SJCRH30 (cell line): ENCODE data around the gene ATP6AP1. TPM values are rescaled to one million over a fixed set of nuclear protein-coding genes. Genes with fewer than 3 reads are reported as not detected.

Experiments
- DNase-seq, 2 experiments: peaks; one replicate each; pipeline ENCODE4 v3.0.0-alpha.2; 2015 to 2020
- H3K27ac ChIP-seq: fragments of 250-450 bp; sonication (Bioruptor Pico); 2 replicates; pipeline ENCODE4 v1.5.1; 2020; ENCODE audit warnings: mild to moderate bottlenecking, moderate library complexity
- H3K27me3 ChIP-seq: fragments of 250-450 bp; sonication (Bioruptor Pico); 2 replicates; pipeline ENCODE4 v1.5.1; 2020; ENCODE audit warnings: mild to moderate bottlenecking, moderate library complexity
- H3K36me3 ChIP-seq: fragments of 250-450 bp; sonication (Bioruptor Pico); 2 replicates; pipeline ENCODE4 v1.5.1; 2020; ENCODE audit warnings: mild to moderate bottlenecking, moderate library complexity
- H3K4me1 ChIP-seq: fragments of 250-450 bp; sonication (Bioruptor Pico); 2 replicates; pipeline ENCODE4 v1.5.1; 2020; ENCODE audit warnings: mild to moderate bottlenecking, moderate library complexity
- H3K4me3 ChIP-seq: fragments of 250-450 bp; sonication (Bioruptor Pico); 2 replicates; pipeline ENCODE4 v1.5.1; 2020; ENCODE audit warnings: mild to moderate bottlenecking, moderate library complexity
- H3K9me3 ChIP-seq: fragments of 250-450 bp; sonication (Bioruptor Pico); replicated peaks from 2 replicates; pipeline ENCODE4 v1.5.1; 2020; ENCODE audit warnings: mild to moderate bottlenecking, moderate library complexity
- total RNA-seq: library from RNA; depleted of rRNA; stranded (reverse); fragments of >200 nt; shearing (Covaris generic); gene quantifications from 2 replicates; pipeline ENCODE4 v1.2.3, GENCODE V29; 2014

The ATP6AP1 gene
- total RNA-seq, 1 experiment from 2014 or later: 30.4 TPM

DNA sequence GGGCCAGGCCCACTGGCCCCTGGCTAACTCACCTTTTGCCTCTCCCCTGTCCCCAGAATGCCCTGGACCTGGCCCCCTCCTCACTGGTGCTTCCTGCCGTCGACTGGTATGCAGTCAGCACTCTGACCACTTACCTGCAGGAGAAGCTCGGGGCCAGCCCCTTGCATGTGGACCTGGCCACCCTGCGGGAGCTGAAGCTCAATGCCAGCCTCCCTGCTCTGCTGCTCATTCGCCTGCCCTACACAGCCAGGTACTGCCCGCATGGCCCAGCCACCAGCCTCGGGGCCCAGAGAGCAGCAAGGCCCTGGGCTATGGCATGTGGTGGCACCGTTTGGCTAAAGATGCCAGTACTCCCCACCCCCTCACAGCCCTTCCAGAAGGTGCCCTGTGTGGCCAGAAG lies 3.7 kb downstream of the ATP6AP1 start:
- Histone ChIP-seq H3K36me3 (0 out of 2 replicates have a peak, but pooled peaks cover 2% of the 10 kb centered on the region), H3K4me1 (no peaks in the 10 kb centered on the region), H3K27me3 (no peaks in the 10 kb centered on the region), H3K9me3 (no peaks in the 10 kb centered on the region), H3K27ac (no peak overlapping the region), H3K4me3 (no peak overlapping the region)
- no peak for DNase-seq

DNA sequence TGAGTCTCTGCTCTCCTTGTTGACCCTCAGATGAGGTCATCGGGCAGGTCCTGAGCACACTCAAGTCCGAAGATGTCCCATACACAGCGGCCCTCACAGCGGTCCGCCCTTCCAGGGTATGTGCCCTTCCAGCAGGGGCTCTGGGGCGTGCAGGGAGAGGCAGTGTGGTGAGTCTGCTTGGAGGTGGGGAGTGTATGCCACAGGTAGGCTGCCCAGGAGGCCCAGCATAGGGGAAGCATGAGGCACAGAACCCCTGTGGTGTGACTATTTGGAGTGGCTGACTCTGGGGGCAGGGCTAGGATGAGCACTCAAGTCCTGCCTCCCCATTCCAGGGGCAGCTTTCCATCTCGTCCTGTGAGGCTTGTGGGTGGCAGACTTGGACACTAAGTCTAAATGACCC lies 5.1 kb downstream of the ATP6AP1 start:
- H3K36me3 ChIP-seq: 0 out of 2 replicates have a peak, but pooled peaks cover 2% of the 10 kb centered on the region
- DNase-seq: no peak
- H3K4me1 ChIP-seq: no peaks in the 10 kb centered on the region
- H3K4me3 ChIP-seq: no peak overlapping the region
- no peaks in the 10 kb centered on the region for H3K9me3 ChIP-seq
- no peaks in the 10 kb centered on the region for H3K27me3 ChIP-seq
- no peak overlapping the region for H3K27ac ChIP-seq

DNA sequence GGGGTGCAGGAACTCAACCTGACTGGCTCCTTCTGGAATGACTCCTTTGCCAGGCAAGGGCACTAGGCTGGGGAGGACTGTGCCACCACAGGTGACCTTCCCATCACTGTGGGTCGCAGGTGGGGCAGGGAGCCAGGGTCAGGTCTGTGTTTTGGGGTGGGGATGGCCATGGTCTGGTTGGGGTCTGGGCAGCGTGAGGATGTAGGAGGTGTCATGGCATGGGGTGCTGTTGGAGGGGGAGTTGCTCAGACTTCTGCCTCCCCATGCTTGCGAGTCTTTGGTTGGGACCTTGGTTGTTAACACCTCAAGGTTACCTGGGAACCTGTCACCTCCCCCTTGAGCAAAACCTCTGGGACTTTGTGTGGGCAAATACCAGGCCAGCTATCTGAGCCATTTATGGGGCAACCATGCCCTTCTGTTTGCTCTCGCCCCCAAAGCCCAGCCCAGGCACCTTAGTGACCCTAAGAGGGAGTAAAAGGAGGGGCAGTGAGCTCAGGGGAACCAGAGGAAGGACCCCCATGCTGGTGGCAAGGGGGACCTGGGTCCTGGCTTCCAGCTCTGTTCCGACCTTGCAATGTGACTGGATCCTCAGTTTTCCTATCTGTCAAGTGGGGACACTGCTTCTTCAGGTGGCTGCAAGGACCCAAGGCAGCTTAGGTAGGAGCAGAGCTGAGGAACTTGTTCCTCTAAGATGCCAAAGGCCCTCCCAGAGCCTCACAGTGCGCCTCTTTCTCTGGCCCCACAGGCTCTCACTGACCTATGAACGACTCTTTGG lies 6.1 kb downstream of the ATP6AP1 start:
- H3K36me3 ChIP-seq: 0 out of 2 replicates have a peak, but pooled peaks cover 2% of the 10 kb centered on the region
- H3K4me1 ChIP-seq: no peaks in the 10 kb centered on the region
- no peaks in the 10 kb centered on the region for H3K27me3 ChIP-seq
- H3K9me3 ChIP-seq: no peaks in the 10 kb centered on the region
- no peak for DNase-seq
- no peak overlapping the region for H3K4me3 ChIP-seq
- no peak overlapping the region for H3K27ac ChIP-seq

DNA sequence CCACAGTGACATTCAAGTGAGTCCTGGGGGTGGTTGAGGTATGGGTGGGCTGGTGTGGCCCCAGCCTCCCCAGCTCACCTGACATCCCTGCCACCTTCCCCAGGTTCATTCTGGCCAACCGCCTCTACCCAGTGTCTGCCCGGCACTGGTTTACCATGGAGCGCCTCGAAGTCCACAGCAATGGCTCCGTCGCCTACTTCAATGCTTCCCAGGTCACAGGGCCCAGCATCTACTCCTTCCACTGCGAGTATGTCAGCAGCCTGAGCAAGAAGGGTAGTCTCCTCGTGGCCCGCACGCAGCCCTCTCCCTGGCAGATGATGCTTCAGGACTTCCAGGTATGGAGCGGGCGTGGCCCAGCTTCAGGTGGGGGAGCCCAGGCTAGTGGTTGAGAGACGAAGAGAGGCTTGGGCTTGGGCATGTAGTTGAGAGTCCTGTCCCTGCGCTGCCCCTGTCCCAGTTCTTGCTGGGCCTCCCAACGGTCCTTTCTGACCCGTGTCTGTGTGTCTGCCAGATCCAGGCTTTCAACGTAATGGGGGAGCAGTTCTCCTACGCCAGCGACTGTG lies 6.8 kb downstream of the ATP6AP1 start:
- Histone ChIP-seq H3K9me3 (no peaks in the 10 kb centered on the region), H3K36me3 (0 out of 2 replicates have a peak, but pooled peaks cover 2% of the 10 kb centered on the region), H3K4me1 (no peaks in the 10 kb centered on the region), H3K27me3 (no peaks in the 10 kb centered on the region), H3K27ac (no peak overlapping the region), H3K4me3 (no peak overlapping the region)
- DNase-seq: no peak

DNA sequence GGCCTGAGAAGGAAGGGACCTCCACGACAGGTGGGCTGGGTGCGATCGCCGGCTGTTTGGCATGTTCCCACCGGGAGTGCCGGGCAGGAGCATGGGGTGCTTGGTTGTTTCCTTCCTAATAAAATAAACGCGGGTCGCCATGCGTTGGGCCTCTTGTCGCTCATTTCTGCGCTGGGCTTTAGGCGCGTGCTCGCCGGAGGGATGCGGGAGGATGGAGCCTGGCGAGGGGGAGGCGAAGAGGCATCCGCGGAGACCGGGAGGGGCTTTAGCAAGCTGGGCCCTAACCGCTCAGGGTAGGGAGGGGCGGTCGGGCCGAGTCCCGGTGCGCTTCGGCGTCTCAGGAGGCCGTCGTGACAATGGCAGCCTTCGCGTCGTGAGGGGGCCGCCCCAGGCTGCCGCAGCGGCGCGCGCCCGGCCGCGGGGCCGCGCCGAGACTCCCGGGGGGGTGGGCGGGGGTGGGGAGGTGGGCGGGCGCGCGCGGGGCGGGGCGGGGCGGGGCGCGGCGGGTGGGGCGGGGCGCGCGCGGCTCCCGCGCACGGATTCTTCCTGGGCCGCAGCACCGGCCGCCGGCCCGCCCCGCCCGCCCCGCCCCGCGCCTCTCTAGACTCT lies 8.0 kb downstream of the ATP6AP1 start:
- H3K4me3 ChIP-seq: peak overlapping the region; percentile 95
- no peaks in the 10 kb centered on the region for H3K9me3 ChIP-seq
- 0 out of 2 replicates have a peak, but pooled peaks cover 2% of the 10 kb centered on the region for H3K36me3 ChIP-seq
- peak overlapping the region; percentile 33; the same call in 1 of the 2 replicates for H3K27ac ChIP-seq
- no peaks in the 10 kb centered on the region for H3K4me1 ChIP-seq
- H3K27me3 ChIP-seq: no peaks in the 10 kb centered on the region
- DNase-seq: peak; percentile 17 to 44

DNA sequence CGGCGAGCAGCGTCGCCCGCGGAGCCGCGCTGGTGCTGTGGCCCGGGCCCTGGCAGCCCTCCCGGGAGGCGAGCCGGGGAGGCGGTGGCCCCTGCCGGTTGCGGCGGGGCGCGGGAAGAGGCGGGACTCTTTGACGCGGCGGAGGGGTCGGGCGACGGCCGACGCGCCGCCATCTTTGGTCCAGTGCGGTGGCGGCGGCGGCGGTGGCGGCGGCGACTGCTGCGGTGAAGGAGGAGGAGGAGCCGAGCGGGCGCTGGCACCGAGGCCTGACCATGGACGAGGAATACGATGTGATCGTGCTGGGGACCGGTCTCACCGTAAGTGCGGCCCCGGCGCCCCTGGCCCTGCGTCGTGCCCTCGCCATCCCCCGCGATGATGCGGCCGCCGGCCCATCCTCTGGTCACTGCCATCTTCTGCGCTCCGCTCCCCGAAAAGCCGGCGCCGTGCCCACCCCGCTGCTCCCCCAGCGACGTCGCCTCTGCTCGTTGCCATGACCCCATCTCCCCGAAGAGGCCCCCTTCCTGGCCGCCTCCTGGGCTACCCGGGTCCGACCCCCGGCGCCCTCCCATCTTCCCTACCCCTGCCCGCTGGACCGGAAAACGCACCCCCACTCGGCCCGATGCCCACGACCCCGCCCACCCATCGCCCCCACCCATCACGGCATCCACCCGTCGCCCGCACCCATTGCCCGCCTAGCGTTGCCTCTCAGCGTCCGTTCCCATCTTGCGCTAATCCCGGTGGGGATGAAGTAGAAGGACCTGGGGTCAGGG lies 8.7 kb downstream of the ATP6AP1 start, which contains the start of gene GDI1:
Gene GDI1 (plus strand): TSS at position 172 of the 770 bp plus-strand sequence. CDS start 101 bp downstream, at position 273.
- Histone ChIP-seq H3K36me3 (0 out of 2 replicates have a peak, but pooled peaks cover 2% of the 10 kb centered on the region), H3K27ac (peak within 1 kb of the TSS; percentile 33; the same call in 1 of the 2 replicates), H3K27me3 (no peaks in the 10 kb centered on the region), H3K4me1 (no peaks in the 10 kb centered on the region), H3K9me3 (no peaks in the 10 kb centered on the region), H3K4me3 (peak within 1 kb of the TSS; percentile 95)
- DNase-seq: peak; percentile 57 to 62

DNA sequence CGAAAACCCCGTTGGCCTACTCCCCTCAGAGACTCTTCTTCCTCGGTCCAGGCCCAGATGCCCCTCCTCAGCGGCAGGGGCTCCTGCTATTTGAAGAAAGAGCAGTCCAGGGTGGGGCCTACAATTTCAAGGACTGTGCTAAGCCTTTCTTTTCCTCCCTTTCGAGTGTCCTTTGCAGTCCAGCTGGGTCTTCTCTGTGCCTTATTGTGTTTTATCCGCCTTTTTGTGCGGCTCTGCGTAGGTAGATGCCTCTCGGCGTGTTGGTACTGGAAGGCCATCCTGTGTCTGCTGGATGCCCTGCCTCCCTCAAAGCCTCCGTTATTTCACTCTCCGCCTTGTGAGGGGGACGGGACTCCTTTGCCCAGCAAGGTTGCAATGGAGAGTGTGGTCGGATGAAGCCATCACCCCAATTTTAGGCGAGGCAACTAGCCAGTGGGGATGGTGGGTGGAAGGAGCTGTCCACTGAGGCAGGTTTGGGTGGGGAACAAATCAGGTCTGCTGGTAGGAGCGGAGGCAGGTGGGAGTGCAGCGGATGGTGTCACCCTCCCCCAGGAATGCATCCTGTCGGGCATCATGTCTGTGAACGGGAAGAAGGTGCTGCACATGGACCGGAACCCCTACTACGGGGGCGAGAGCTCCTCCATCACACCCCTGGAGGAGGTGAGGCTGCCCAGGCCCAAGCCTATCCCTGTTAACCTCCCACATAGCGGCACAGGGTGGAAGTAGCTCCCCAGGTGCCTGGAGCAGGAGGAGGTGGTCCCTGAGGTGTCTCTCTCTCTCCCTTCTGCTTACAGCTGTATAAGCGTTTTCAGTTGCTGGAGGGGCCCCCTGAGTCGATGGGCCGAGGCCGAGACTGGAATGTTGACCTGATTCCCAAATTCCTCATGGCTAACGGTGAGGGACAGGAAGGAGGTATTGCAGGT lies 9.8 kb downstream of the ATP6AP1 start:
- Histone ChIP-seq H3K9me3 (no peaks in the 10 kb centered on the region), H3K27ac (no peak overlapping the region), H3K27me3 (no peaks in the 10 kb centered on the region), H3K4me3 (peak overlapping the region; percentile 95), H3K36me3 (0 out of 2 replicates have a peak, but pooled peaks cover 5% of the 10 kb centered on the region), H3K4me1 (no peaks in the 10 kb centered on the region)
- no peak for DNase-seq

DNA sequence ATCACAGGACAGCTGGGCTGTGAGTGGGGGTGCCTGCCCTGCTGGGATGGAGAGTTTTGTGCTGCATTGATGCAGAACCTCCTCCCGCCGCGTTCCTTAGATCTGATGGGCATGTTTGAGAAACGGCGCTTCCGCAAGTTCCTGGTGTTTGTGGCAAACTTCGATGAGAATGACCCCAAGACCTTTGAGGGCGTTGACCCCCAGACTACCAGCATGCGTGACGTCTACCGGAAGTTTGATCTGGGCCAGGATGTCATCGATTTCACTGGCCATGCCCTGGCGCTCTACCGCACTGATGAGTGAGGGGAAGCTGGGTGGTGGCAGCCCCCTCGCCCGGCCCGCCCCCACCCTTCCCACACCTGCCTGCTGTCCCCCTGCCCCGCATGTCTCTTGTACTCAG lies 11.4 kb downstream of the ATP6AP1 start:
- 0 out of 2 replicates have a peak, but pooled peaks cover 3% of the 10 kb centered on the region for H3K36me3 ChIP-seq
- no peak overlapping the region for H3K4me3 ChIP-seq
- no peaks in the 10 kb centered on the region for H3K4me1 ChIP-seq
- no peak for DNase-seq
- H3K9me3 ChIP-seq: no peaks in the 10 kb centered on the region
- no peaks in the 10 kb centered on the region for H3K27me3 ChIP-seq
- H3K27ac ChIP-seq: no peak overlapping the region

DNA sequence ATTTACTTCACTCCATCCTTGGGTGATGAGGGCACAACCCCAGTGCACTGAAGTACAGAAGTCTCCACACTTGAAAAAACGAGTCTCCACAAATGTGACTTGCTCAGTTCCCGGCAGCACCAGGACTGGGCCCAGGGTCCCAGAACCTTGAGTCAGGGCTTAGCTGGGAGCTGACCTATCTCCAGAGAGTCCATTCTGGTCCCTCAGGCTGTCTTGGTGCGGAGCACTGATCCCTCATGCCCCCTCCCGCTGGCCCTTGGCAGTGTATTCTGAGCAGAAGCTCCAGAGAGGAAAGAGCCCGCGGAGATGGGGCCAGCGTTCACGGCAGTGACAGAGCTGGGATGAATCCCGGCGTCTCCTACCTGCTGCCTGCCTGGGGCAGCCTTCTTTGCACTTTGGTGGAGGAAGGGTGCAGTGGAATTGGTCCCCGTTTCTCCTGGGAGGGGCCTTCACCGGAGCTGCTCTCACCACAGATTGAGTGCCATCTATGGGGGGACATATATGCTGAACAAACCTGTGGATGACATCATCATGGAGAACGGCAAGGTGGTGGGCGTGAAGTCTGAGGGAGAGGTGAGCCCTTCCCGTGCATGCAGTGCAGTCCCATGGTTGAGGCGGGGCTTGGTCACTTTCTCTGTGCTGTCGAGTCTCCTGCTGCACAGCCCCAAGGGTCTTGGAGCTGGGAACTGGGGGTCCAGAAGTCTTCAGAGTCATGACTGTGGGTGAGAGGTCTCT lies 12.3 kb downstream of the ATP6AP1 start:
- Histone ChIP-seq H3K27ac (no peak overlapping the region), H3K36me3 (0 out of 2 replicates have a peak, but pooled peaks cover 3% of the 10 kb centered on the region), H3K9me3 (no peaks in the 10 kb centered on the region), H3K27me3 (no peaks in the 10 kb centered on the region), H3K4me1 (no peaks in the 10 kb centered on the region), H3K4me3 (no peak overlapping the region)
- DNase-seq: no peak

DNA sequence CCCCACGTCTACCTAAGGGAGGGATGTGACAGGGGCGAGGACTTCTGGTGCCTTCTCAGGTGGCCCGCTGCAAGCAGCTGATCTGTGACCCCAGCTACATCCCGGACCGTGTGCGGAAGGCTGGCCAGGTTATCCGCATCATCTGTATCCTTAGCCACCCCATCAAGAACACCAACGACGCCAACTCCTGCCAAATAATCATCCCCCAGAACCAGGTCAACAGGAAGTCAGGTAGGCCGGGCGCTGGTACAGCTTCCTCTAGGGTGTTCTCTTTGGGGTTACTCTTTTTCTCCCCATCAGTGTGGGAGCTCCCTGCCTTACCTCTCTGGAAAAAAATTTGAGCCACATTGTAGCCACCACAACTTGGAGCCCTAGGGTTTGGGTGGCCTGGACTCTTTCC lies 13.1 kb downstream of the ATP6AP1 start:
- DNase-seq: no peak
- H3K4me1 ChIP-seq: no peaks in the 10 kb centered on the region
- no peaks in the 10 kb centered on the region for H3K9me3 ChIP-seq
- H3K27me3 ChIP-seq: no peaks in the 10 kb centered on the region
- no peak overlapping the region for H3K27ac ChIP-seq
- 0 out of 2 replicates have a peak, but pooled peaks cover 3% of the 10 kb centered on the region for H3K36me3 ChIP-seq
- H3K4me3 ChIP-seq: no peak overlapping the region

DNA sequence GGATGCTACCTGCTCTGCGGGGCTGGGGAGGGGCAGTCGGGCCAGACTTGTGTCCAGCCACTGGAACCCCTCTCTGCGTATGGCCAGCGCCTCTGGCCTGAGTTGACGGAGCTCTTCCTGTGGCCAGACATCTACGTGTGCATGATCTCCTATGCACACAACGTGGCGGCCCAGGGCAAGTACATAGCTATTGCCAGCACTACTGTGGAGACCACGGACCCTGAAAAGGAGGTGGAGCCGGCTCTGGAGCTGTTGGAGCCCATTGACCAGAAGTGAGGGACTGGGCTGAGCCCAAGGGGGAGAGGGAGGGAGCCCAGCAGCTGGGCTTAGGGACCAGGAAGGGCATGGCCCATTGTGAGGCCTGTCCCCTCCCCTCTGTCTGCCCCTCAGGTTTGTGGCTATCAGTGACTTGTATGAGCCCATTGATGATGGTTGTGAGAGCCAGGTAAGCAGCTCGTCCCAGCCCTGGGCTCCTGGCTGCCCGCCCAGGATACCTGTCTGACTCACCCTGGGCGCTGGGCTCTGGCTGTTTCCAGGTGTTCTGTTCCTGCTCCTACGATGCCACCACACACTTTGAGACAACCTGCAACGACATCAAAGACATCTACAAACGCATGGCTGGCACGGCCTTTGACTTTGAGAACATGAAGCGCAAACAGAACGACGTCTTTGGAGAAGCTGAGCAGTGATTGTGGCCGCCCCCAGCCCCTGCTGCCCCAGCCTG lies 13.7 kb downstream of the ATP6AP1 start:
- Histone ChIP-seq H3K27me3 (no peaks in the 10 kb centered on the region), H3K4me3 (no peak overlapping the region), H3K9me3 (no peaks in the 10 kb centered on the region), H3K4me1 (no peaks in the 10 kb centered on the region), H3K36me3 (0 out of 2 replicates have a peak, but pooled peaks cover 3% of the 10 kb centered on the region), H3K27ac (no peak overlapping the region)
- no peak for DNase-seq

DNA sequence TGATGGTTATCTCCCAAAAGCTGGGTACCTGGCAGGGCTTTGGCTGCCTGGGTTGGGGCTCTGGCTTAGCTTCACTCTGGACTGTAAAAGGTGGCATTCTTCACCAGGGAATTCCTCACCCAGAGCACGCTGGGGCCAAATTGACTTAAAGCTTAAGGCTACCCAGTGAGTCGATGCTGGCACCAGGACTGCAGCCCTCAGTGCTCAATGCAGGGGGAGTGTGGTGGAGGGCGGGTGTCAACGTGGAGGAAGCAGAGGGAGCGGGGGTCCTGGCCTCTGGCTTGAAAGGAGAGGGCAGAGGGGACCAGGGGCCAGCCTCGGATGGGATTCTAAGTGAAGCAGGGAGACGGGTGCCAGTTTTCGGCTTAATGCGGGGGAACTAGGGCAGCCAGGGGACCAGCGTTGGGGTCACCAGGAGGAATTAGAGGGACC lies 15.0 kb downstream of the ATP6AP1 start:
- H3K27ac ChIP-seq: peak overlapping the region; percentile 33; the same call in 1 of the 2 replicates
- H3K4me1 ChIP-seq: no peaks in the 10 kb centered on the region
- no peaks in the 10 kb centered on the region for H3K27me3 ChIP-seq
- H3K36me3 ChIP-seq: 0 out of 2 replicates have a peak, but pooled peaks cover 3% of the 10 kb centered on the region
- no peak for DNase-seq
- peak overlapping the region; percentile 84 for H3K4me3 ChIP-seq
- no peaks in the 10 kb centered on the region for H3K9me3 ChIP-seq
